Activated CD4-positive, alpha-beta T cell treated with anti-CD3 and anti-CD28 coated beads, Interleukin-2, amount 50 U/mL, for 16 hours (primary cell): ENCODE results near the gene ACAT2.
"Not testable (repeated sequence)": the region's sequence is repeated elsewhere in the genome, so short reads cannot be mapped to it uniquely, and the experiment has no call there.

ENCODE experiments used
- DNase-seq: peaks from one replicate; pipeline ENCODE4 v3.0.0-alpha.2; 2020

ACAT2 gene

GRCh38 chr6:159777240-159777904 lies 15.5 kb downstream of the ACAT2 start:
- DNase-seq: no peak

- DNase-seq: no peak
These were observed 16.3 kb downstream of the ACAT2 start for GRCh38 chr6:159778131-159778530.

- DNase-seq: no peak
These were observed 16.8 kb downstream of the ACAT2 start for GRCh38 chr6:159778542-159779103.

GRCh38 chr6:159788276-159788675 lies 26.4 kb downstream of the ACAT2 start:
- no peak for DNase-seq

GRCh38 chr6:159788753-159789376 lies 27.0 kb downstream of the ACAT2 start:
- DNase-seq: peak; percentile 26

GRCh38 chr6:159789377-159790148 lies 27.7 kb downstream of the ACAT2 start, which contains the start of gene TCP1:
Gene TCP1 (minus strand): TSS chr6:159789602. CDS start chr6:159789468, 134 bp downstream.
- peak; percentile 100 for DNase-seq

- peak; percentile 95 for DNase-seq
These were observed 28.5 kb downstream of the ACAT2 start, which contains the start of gene MRPL18 for GRCh38 chr6:159790149-159790955. Gene MRPL18 (plus strand): TSS chr6:159790467. CDS start chr6:159790588, 121 bp downstream.

GRCh38 chr6:159790956-159791598 lies 29.2 kb downstream of the ACAT2 start:
- no peak for DNase-seq

- not testable (repeated sequence) for DNase-seq
These were observed 33.1 kb downstream of the ACAT2 start for GRCh38 chr6:159794976-159795375.

GRCh38 chr6:159797554-159797953 lies 35.7 kb downstream of the ACAT2 start:
- DNase-seq: no peak

- DNase-seq: no peak
These were observed 38.5 kb downstream of the ACAT2 start, which contains the start of gene PNLDC1 for GRCh38 chr6:159800141-159800865. Gene PNLDC1 (plus strand): TSS chr6:159800276. CDS start chr6:159800308, 32 bp downstream.

- no peak for DNase-seq
These were observed 40.1 kb downstream of the ACAT2 start for GRCh38 chr6:159801935-159802334.

GRCh38 chr6:159804504-159804903 lies 42.7 kb downstream of the ACAT2 start:
- DNase-seq: no peak

- no peak for DNase-seq
These were observed 43.7 kb downstream of the ACAT2 start for GRCh38 chr6:159805440-159806020.

- no peak for DNase-seq
These were observed 44.2 kb downstream of the ACAT2 start for GRCh38 chr6:159806021-159806458.

- no peak for DNase-seq
These were observed 45.5 kb downstream of the ACAT2 start for GRCh38 chr6:159807150-159807858.

- no peak for DNase-seq
These were observed 46.8 kb downstream of the ACAT2 start for GRCh38 chr6:159808647-159809046.

- no peak for DNase-seq
These were observed 47.3 kb downstream of the ACAT2 start for GRCh38 chr6:159809149-159809548.

GRCh38 chr6:159813781-159814180 lies 51.9 kb downstream of the ACAT2 start:
- DNase-seq: no peak

GRCh38 chr6:159815410-159815809 lies 53.6 kb downstream of the ACAT2 start:
- no peak for DNase-seq
